Smooth muscle cell (in vitro differentiated cells): Measurements from ENCODE around the gene MTHFD1. TPM values are rescaled to one million over a fixed set of nuclear protein-coding genes. Genes with fewer than 3 reads are reported as not detected.

Experiments used
- DNase-seq: peaks from one replicate; lab custom pipeline; 2025; ENCODE audit not compliant: unreplicated experiment; lab: John Stamatoyannopoulos, UW
- H2AFZ ChIP-seq: fragments of 200-600 bp; sonication (generic); 2 replicates; pipeline ENCODE4 v1.6.0; 2016; ENCODE audit warnings: antibody characterized with exemption, low read depth, mild to moderate bottlenecking
- H3F3A ChIP-seq: fragments of 200-600 bp; sonication (generic); 2 replicates; pipeline ENCODE4 v1.6.0; 2017; ENCODE audit warnings: antibody characterized with exemption, low read depth
- H3K27ac ChIP-seq: fragments of 200-600 bp; sonication (generic); 2 replicates; pipeline ENCODE4 v1.5.1; 2016; ENCODE audit warnings: low read depth, mild to moderate bottlenecking
- H3K27me3 ChIP-seq: fragments of 200-600 bp; sonication (generic); 2 replicates; pipeline ENCODE4 v1.6.1; 2016; ENCODE audit warnings: low read depth, mild to moderate bottlenecking
- H3K36me3 ChIP-seq: fragments of 200-600 bp; sonication (generic); 2 replicates; pipeline ENCODE4 v1.5.1; 2016; ENCODE audit warnings: low read depth
- H3K4me1 ChIP-seq: fragments of 200-600 bp; sonication (generic); 2 replicates; pipeline ENCODE4 v1.5.1; 2016; ENCODE audit warnings: low read depth
- H3K4me2 ChIP-seq: fragments of 200-600 bp; sonication (generic); 2 replicates; pipeline ENCODE4 v1.6.0; 2016; ENCODE audit warnings: mild to moderate bottlenecking
- H3K4me3 ChIP-seq: fragments of 200-600 bp; sonication (generic); 2 replicates; pipeline ENCODE4 v1.5.1; 2016; ENCODE audit warnings: mild to moderate bottlenecking
- H3K79me2 ChIP-seq: fragments of 200-600 bp; sonication (generic); 2 replicates; pipeline ENCODE4 v1.6.0; 2016; ENCODE audit warnings: low read depth, mild to moderate bottlenecking
- H3K9ac ChIP-seq: fragments of 200-600 bp; sonication (generic); 2 replicates; pipeline ENCODE4 v1.6.0; 2016; ENCODE audit warnings: low read depth
- H3K9me3 ChIP-seq: fragments of 200-600 bp; sonication (generic); replicated peaks from 2 replicates; pipeline ENCODE4 v1.5.1; 2016; ENCODE audit warnings: low read depth
- H4K20me1 ChIP-seq: fragments of 200-600 bp; sonication (generic); 2 replicates; pipeline ENCODE4 v1.6.0; 2016; ENCODE audit warnings: low read depth
- CTCF ChIP-seq: fragments of 200-600 bp; sonication (generic); IDR thresholded peaks from 2 replicates; pipeline ENCODE4 v1.5.1; 2017; ENCODE audit warnings: borderline replicate concordance, mild to moderate bottlenecking, antibody characterized with exemption; ENCODE audit not compliant: insufficient read depth, poor library complexity, severe bottlenecking
- WGBS: methylation state at CpG from one replicate; pipeline ENCODE4 v1.1.7; 2016; ENCODE audit warnings: low lambda C conversion rate; 5-methylcytosine and 5-hydroxymethylcytosine counted together
- polyA plus RNA-seq: library from polyadenylated mRNA; unstranded; fragments of >200 nt; fragmentation: Nextera tagmentation; extraction: Ambion mirVana; gene quantifications from 2 replicates; pipeline ENCODE4 v1.2.1, GENCODE V29; 2016
- total RNA-seq: library from RNA; depleted of rRNA; stranded (reverse); fragments of >200 nt; gene quantifications from 2 replicates; pipeline ENCODE4 v1.2.3, GENCODE V29; 2014

MTHFD1 gene
- total and polyA plus RNA-seq, 2 experiments from 2014 or later: 12.8 to 25.4 TPM

GRCh38 chr14:64503434-64504309, 115.5 kb downstream of the MTHFD1 start, which contains the start of gene ZBTB25:
ZBTB25 (minus strand) TSS chr14:64503838; CDS start chr14:64490533, 13,305 bp downstream.
- peaks cover 40% of the 10 kb centered on the region for H3K4me1 ChIP-seq
- peaks cover 65% of the 10 kb centered on the region for H3K79me2 ChIP-seq
- peak within 1 kb of the TSS; percentile 99 for H3K9ac ChIP-seq
- peak within 1 kb of the TSS; percentile 85 for H3K4me2 ChIP-seq
- WGBS: 2% methylated on average over 57 of the region's 87 CpGs
- H3K9me3 ChIP-seq: no peaks in the 10 kb centered on the region
- H2AFZ ChIP-seq: peak within 1 kb of the TSS; percentile 81
- H3F3A ChIP-seq: peaks cover 19% of the 10 kb centered on the region
- H3K27ac ChIP-seq: peak within 1 kb of the TSS; percentile 100
- peak; percentile 93 for DNase-seq
- H3K36me3 ChIP-seq: no peaks in the 10 kb centered on the region
- TF ChIP-seq CTCF: no peak
- H4K20me1 ChIP-seq: peaks cover 35% of the 10 kb centered on the region
- H3K27me3 ChIP-seq: no peaks in the 10 kb centered on the region
- H3K4me3 ChIP-seq: peak within 1 kb of the TSS; percentile 95

- under 1% methylated on average over 46 of the region's 63 CpGs for WGBS
- Histone ChIP-seq H3K4me2 (peak within 1 kb of the TSS; percentile 85), H3K4me3 (peak within 1 kb of the TSS; percentile 95), H4K20me1 (peaks cover 42% of the 10 kb centered on the region), H2AFZ (peak within 1 kb of the TSS; percentile 81), H3K27ac (peak within 1 kb of the TSS; percentile 100), H3K36me3 (no peaks in the 10 kb centered on the region), H3K79me2 (peaks cover 65% of the 10 kb centered on the region), H3K4me1 (peaks cover 47% of the 10 kb centered on the region), H3K27me3 (no peaks in the 10 kb centered on the region), H3K9me3 (no peaks in the 10 kb centered on the region), H3F3A (peaks cover 24% of the 10 kb centered on the region), H3K9ac (peak within 1 kb of the TSS; percentile 99)
- TF ChIP-seq CTCF: no peak
- DNase-seq: peak; percentile 83
These were observed 116.2 kb downstream of the MTHFD1 start, which contains the start of gene ZBTB1 for GRCh38 chr14:64504310-64504896. ZBTB1 (plus strand) TSS chr14:64504770; CDS start chr14:64521505, 16,735 bp downstream.

DNA sequence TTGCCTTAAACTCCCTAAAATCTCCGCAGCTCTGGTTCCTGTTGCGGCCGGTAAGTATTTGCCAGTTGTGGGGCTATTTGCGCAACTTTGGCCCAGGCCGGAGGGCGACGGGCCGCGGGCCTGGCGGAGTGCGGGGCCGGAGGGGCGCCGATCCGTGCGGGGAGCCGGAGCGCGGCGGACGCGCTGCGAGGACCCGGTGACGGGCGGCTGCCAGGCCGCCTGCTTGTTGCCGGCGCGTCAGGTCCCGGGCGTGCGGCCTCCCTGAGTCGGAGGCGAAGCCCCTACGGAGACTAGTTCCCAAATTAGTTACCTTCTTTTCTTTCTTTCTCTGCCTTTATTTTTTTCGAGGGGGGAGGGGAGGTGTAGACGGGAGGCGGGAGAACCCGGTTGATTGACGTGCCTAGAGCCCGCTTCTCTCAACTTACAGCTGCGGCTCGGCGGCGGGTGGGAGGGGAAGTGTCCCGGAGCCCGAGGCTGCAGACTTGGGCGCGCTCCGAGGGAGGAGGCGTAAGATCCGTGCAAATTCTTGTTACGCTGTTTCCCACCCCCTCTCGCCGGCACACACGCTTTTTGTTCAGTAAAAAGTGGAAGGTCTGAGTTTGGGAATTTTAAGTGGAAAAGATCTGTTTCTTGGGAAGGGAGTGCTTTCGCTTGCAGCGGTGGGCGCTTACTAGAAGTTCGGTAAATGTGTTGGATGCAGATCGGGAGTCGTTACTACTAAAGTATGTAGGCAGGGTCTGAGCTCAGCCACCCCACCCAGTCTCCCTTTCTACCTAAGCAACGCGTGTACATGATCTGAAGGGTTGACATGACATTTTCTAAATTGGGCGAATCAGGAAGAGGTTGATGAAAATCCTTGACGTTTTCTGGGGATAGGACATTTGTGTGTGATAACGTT, 117.0 kb downstream of the MTHFD1 start:
- Histone ChIP-seq H3F3A (peaks cover 24% of the 10 kb centered on the region), H3K4me1 (peaks cover 48% of the 10 kb centered on the region), H3K36me3 (no peaks in the 10 kb centered on the region), H3K27ac (peak overlapping the region; percentile 100), H4K20me1 (peaks cover 50% of the 10 kb centered on the region), H3K27me3 (no peaks in the 10 kb centered on the region), H3K79me2 (peaks cover 65% of the 10 kb centered on the region), H2AFZ (peak overlapping the region; percentile 25), H3K9ac (peak overlapping the region; percentile 99), H3K9me3 (no peaks in the 10 kb centered on the region), H3K4me3 (peak overlapping the region; percentile 95), H3K4me2 (peak overlapping the region; percentile 85)
- no peak for TF ChIP-seq CTCF
- 1% methylated on average over 63 of the region's 68 CpGs for WGBS
- peak; percentile 54 for DNase-seq
